Measurements from ENCODE around the gene PCBP3.

DNA sequence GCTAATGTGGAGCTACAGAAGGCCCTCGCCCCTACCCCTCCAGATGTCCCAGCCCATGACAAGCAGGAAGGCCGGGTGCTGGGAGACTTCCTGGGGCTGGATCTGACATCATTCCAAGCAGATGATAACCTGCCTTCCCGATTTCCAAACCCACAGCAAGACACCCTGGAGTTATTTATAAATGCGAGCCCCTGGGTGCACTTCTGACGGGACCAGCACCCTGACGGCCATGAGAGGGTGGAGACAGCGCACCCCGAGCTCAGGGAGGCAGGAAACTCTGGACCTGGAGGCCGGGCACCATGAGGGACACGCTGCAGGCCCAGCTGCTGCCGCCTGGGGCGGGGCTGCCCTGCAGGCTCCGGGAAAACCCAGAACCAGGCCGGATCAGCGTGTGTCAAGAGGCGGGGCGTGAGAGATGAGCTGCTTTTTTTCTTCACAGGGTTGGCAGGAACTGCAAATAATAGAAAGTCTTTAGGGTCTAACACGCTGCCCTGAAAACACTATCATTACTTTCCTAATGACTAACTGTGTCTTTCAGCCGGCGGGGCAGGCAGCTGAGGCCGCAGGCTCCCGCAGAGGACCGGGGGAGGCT is 2.5 kb upstream of the PCBP3 start:
- TF ChIP-seq POLR2AphosphoS5 (IDR thresholded peaks at IDR 0.05; ENCODE audit: low read length): no peak
- peak; percentile 51; the same call in 1 of the 2 replicates for TF ChIP-seq TCF12 (IDR thresholded peaks at IDR 0.05; ENCODE audit: low read depth, low read length)
- TF ChIP-seq, protein P1, sequence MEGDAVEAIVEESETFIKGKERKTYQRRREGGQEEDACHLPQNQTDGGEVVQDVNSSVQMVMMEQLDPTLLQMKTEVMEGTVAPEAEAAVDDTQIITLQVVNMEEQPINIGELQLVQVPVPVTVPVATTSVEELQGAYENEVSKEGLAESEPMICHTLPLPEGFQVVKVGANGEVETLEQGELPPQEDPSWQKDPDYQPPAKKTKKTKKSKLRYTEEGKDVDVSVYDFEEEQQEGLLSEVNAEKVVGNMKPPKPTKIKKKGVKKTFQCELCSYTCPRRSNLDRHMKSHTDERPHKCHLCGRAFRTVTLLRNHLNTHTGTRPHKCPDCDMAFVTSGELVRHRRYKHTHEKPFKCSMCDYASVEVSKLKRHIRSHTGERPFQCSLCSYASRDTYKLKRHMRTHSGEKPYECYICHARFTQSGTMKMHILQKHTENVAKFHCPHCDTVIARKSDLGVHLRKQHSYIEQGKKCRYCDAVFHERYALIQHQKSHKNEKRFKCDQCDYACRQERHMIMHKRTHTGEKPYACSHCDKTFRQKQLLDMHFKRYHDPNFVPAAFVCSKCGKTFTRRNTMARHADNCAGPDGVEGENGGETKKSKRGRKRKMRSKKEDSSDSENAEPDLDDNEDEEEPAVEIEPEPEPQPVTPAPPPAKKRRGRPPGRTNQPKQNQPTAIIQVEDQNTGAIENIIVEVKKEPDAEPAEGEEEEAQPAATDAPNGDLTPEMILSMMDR (IDR thresholded peaks at IDR 0.05 in 2 of 3, conservative IDR thresholded peaks at IDR 0.05 in 1 of 3; ENCODE audit: control insufficient read depth in 2 of 3, extremely low read depth in 1 of 3, insufficient read depth in 1 of 3, low read depth in 3 of 3, low read length in 3 of 3): peak; percentile 12 to 53 (median 22); a peak in 3 of 6 replicates
- no peak for TF ChIP-seq POLR2A (IDR thresholded peaks at IDR 0.05; ENCODE audit: low read depth, low read length)
- TF ChIP-seq, protein P2, sequence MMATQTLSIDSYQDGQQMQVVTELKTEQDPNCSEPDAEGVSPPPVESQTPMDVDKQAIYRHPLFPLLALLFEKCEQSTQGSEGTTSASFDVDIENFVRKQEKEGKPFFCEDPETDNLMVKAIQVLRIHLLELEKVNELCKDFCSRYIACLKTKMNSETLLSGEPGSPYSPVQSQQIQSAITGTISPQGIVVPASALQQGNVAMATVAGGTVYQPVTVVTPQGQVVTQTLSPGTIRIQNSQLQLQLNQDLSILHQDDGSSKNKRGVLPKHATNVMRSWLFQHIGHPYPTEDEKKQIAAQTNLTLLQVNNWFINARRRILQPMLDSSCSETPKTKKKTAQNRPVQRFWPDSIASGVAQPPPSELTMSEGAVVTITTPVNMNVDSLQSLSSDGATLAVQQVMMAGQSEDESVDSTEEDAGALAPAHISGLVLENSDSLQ (IDR thresholded peaks at IDR 0.05): peak; percentile 60; the same call in 1 of the 2 replicates

Measured in GM12878 (cell line).